Natural killer cell (primary cell): ENCODE measurements around the gene MID1. TPM values are rescaled to one million over a fixed set of nuclear protein-coding genes. Genes with fewer than 3 reads are reported as not detected.

Experiments used
- ATAC-seq, 3 donors: fragments of 150-1000 bp in 2 of 3; fragments of 200-7000 bp in 1 of 3; cut with Tn5 transposase; 1 replicate in 1 of 3; 2 replicates in 2 of 3; pipeline ENCODE4 v1.10.0; 2021; ENCODE audit warnings: mild to moderate bottlenecking in 2 of 3, moderate library complexity in 2 of 3
- DNase-seq, 2 donors: peaks; one replicate each; pipeline versions ENCODE4 v3.0.0 to v3.0.0-alpha.2; 2013 to 2021; ENCODE audit warnings: mixed read lengths in 1 of 2
- H3K27ac ChIP-seq: one replicate; pipeline ENCODE4 v1.5.1; 2013; ENCODE audit warnings: mild to moderate bottlenecking, low read length
- H3K27me3 ChIP-seq: one replicate; pipeline ENCODE4 v1.6.1; 2013; ENCODE audit warnings: low read length; ENCODE audit not compliant: control insufficient read depth, insufficient read depth
- H3K36me3 ChIP-seq: one replicate; pipeline ENCODE4 v1.6.1; 2013; ENCODE audit warnings: low read length; ENCODE audit not compliant: control insufficient read depth, insufficient read depth
- H3K4me1 ChIP-seq: one replicate; pipeline ENCODE4 v1.6.1; 2013; ENCODE audit warnings: low read length; ENCODE audit not compliant: control insufficient read depth, insufficient read depth
- H3K4me3 ChIP-seq: one replicate; pipeline ENCODE4 v1.5.1; 2013; ENCODE audit warnings: low read length
- H3K9me3 ChIP-seq: one replicate; pipeline ENCODE4 v1.6.1; 2013; ENCODE audit warnings: low read length; ENCODE audit not compliant: control insufficient read depth, insufficient read depth
- H3K27ac Mint-ChIP-seq, 2 donors: one replicate each; pipeline ENCODE4 v1.8.0; 2022; ENCODE audit warnings: mild to moderate bottlenecking in 2 of 2, mixed read lengths in 2 of 2, moderate library complexity in 1 of 2
- H3K27me3 Mint-ChIP-seq, 2 donors: one replicate each; pipeline ENCODE4 v1.8.0; 2022; ENCODE audit warnings: low read depth in 2 of 2, mixed read lengths in 2 of 2
- H3K36me3 Mint-ChIP-seq: one replicate; pipeline ENCODE4 v1.8.0; 2022; ENCODE audit warnings: mixed read lengths
- H3K4me1 Mint-ChIP-seq, 2 donors: one replicate each; pipeline ENCODE4 v1.8.0; 2022; ENCODE audit warnings: mixed read lengths in 2 of 2
- H3K4me3 Mint-ChIP-seq: one replicate; pipeline ENCODE4 v1.8.0; 2022; ENCODE audit warnings: mild to moderate bottlenecking, moderate library complexity, mixed read lengths
- H3K9me3 Mint-ChIP-seq, 2 donors: one replicate each; pipeline ENCODE4 v1.8.0; 2022; ENCODE audit warnings: mixed read lengths in 2 of 2
- WGBS: methylation state at CpG from one replicate; pipeline ENCODE4 v1.1.7; 2013; ENCODE audit warnings: missing lambda C conversion rate; ENCODE audit not compliant: insufficient coverage; 5-methylcytosine and 5-hydroxymethylcytosine counted together
- intact Hi-C: fragments of 100-400 bp; cut with micrococcal nuclease; formaldehyde crosslinking; loops from one replicate; pipeline ENCODE4 v1.14.2; 2022
- total RNA-seq, 4 donors: library from RNA; stranded (reverse); fragments of 120-200 nt in 1 of 4; gene quantifications; one replicate each; pipeline versions ENCODE4 v1.2.3 to v1.2.4, GENCODE V29; 2013 to 2022
- TF ChIP-seq, protein P1 (sequence below): fragments of 200-600 bp; IDR thresholded peaks from one replicate; pipeline ENCODE4 v1.8.0; 2022; ENCODE audit warnings: antibody characterized with exemption

The MID1 gene
- total RNA-seq, 3 donors from 2014 or later (not counting 1 experiment from before 2014, with no cell fraction given): not detected

DNA sequence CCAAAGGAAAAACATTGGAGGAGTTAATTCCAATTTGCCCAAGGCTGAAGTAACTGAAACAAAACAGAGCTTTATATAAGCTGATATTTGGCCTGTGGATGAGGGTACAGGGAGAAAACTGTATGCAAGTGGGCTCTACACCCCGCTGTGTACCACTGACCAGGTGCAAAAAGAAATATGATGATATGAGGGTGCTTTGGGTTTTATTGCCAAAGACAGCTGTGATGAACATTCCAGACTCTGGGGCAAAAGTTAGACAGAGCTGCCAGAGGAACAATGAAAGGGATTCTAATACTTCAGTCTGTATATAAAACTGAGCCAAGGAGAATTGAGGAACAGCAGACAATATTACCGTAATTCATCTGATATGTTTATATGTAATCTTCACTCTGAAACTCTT, 117.4 kb downstream of the MID1 start:
- intact Hi-C loops: no loop called here
- Histone ChIP-seq H3K9me3 (no peaks in the 10 kb centered on the region), H3K27me3 (no peaks in the 10 kb centered on the region), H3K4me1 (no peaks in the 10 kb centered on the region), H3K27ac (no peak overlapping the region), H3K36me3 (no peaks in the 10 kb centered on the region), H3K4me3 (no peak overlapping the region)
- H3K4me1 Mint-ChIP-seq: no peaks in the 10 kb centered on the region
- H3K27me3 Mint-ChIP-seq: no peaks in the 10 kb centered on the region
- H3K9me3 Mint-ChIP-seq: no peaks in the 10 kb centered on the region
- no peaks in the 10 kb centered on the region for H3K36me3 Mint-ChIP-seq
- DNase-seq: no peak
- TF ChIP-seq, protein P1, sequence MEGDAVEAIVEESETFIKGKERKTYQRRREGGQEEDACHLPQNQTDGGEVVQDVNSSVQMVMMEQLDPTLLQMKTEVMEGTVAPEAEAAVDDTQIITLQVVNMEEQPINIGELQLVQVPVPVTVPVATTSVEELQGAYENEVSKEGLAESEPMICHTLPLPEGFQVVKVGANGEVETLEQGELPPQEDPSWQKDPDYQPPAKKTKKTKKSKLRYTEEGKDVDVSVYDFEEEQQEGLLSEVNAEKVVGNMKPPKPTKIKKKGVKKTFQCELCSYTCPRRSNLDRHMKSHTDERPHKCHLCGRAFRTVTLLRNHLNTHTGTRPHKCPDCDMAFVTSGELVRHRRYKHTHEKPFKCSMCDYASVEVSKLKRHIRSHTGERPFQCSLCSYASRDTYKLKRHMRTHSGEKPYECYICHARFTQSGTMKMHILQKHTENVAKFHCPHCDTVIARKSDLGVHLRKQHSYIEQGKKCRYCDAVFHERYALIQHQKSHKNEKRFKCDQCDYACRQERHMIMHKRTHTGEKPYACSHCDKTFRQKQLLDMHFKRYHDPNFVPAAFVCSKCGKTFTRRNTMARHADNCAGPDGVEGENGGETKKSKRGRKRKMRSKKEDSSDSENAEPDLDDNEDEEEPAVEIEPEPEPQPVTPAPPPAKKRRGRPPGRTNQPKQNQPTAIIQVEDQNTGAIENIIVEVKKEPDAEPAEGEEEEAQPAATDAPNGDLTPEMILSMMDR: no peak
- H3K27ac Mint-ChIP-seq: no peak overlapping the region
- 87% methylated on average over 1 of the region's 2 CpGs for WGBS
- no peak overlapping the region for H3K4me3 Mint-ChIP-seq
- ATAC-seq: no peak

DNA sequence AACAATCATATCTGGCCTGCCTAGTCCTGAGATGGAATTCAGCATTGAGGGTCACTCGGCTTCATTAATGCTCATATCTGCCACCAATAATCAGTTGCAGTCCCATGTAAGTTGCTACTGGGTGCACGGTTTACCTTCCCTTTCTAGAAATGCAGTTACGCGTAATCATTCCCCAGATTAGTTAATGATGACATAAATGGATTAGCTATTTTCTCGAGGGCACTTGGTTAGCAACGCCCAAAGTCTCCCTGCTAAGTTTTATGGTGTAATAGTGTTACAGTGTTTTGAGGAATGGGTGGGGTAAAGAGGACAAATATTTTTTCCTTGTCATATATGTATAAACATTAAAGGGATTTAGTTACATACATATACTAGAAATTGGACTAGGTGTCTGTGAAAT, 118.8 kb downstream of the MID1 start:
- Mint-ChIP-seq H3K4me1 (no peaks in the 10 kb centered on the region), H3K4me3 (no peak overlapping the region), H3K36me3 (no peaks in the 10 kb centered on the region), H3K27me3 (no peaks in the 10 kb centered on the region), H3K27ac (no peak overlapping the region), H3K9me3 (peaks cover 0 to 2% of the 10 kb centered on the region in 2 donors)
- TF ChIP-seq, protein P1: no peak
- Histone ChIP-seq H3K36me3 (no peaks in the 10 kb centered on the region), H3K9me3 (no peaks in the 10 kb centered on the region), H3K4me3 (no peak overlapping the region), H3K4me1 (no peaks in the 10 kb centered on the region), H3K27me3 (no peaks in the 10 kb centered on the region), H3K27ac (no peak overlapping the region)
- intact Hi-C loops: no loop called here
- 92% methylated on average over 5 of the region's 6 CpGs for WGBS
- no peak for ATAC-seq
- no peak for DNase-seq

DNA sequence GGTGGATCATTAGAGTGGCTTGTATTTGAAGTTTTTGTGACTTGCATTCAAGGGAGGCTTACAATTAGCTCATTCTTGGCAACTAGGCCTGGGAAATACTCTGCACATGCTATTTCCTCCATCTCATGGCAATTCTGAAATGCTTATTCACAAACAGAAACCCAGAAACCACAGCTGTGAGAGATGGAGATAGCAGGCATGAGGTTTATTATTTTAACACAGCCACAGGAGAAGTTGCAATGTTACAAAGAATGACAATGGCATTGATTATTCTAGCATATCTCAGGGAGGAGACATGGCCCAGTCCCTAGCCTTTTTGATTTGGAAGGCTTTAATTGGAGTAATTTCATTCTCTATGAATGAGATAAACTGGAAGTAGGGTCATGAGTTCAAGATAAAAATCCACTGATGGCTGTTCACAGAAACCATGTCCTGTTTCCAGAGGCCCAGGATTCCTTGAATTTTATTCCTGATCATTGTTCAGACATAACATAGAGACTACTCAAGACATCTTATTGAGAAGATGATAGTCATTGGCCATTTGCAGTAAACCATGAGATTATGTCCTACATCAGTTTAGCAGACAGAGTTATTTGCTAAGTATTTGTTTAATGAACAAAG, 123.9 kb downstream of the MID1 start:
- no peaks in the 10 kb centered on the region for H3K27me3 Mint-ChIP-seq
- H3K9me3 Mint-ChIP-seq: peaks cover 0 to 2% of the 10 kb centered on the region in 2 donors
- ATAC-seq: peak in 1 of 3 donors; percentile 32
- DNase-seq: no peak
- peaks cover 0 to 5% of the 10 kb centered on the region in 2 donors for H3K4me1 Mint-ChIP-seq
- H3K4me3 ChIP-seq: no peak overlapping the region
- TF ChIP-seq, protein P1: no peak
- intact Hi-C loops: no loop called here
- H3K36me3 Mint-ChIP-seq: no peaks in the 10 kb centered on the region
- H3K27me3 ChIP-seq: no peaks in the 10 kb centered on the region
- H3K36me3 ChIP-seq: no peaks in the 10 kb centered on the region
- no peaks in the 10 kb centered on the region for H3K9me3 ChIP-seq
- no peaks in the 10 kb centered on the region for H3K4me1 ChIP-seq
- no peak overlapping the region for H3K4me3 Mint-ChIP-seq
- H3K27ac ChIP-seq: no peak overlapping the region
- H3K27ac Mint-ChIP-seq: no peak overlapping the region

DNA sequence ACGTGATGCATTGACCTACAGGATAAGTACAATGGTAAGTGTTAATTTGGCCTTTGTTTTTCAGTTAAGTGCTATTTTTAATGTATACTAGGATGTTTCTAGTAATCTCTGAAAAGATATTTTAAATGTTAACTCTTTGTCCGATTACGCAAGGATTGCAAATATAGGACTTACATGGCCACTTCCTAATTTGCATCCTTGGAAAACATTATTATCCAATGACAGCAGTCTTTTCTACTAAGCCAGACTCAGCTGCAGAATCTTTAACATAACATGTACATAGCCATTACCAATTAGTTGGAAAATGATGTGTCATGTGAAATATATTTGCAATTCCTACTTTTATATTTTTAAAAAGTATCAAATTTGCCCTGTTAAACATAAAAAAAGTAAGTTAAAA, 124.7 kb downstream of the MID1 start:
- Histone ChIP-seq H3K27me3 (no peaks in the 10 kb centered on the region), H3K9me3 (no peaks in the 10 kb centered on the region), H3K4me1 (no peaks in the 10 kb centered on the region), H3K4me3 (no peak overlapping the region), H3K36me3 (no peaks in the 10 kb centered on the region), H3K27ac (no peak overlapping the region)
- intact Hi-C loops: no loop called here
- TF ChIP-seq, protein P1: no peak
- Mint-ChIP-seq H3K4me1 (peaks cover 0 to 5% of the 10 kb centered on the region in 2 donors), H3K36me3 (no peaks in the 10 kb centered on the region), H3K27ac (no peak overlapping the region), H3K4me3 (no peak overlapping the region), H3K27me3 (no peaks in the 10 kb centered on the region), H3K9me3 (peaks cover 0 to 2% of the 10 kb centered on the region in 2 donors)
- 50% methylated on average over 1 of the region's 3 CpGs for WGBS
- no peak for DNase-seq
- ATAC-seq: no peak
